Adrenal gland (tissue), 5 donors: Measurements from ENCODE around the gene GPRIN2.

Source experiments
- CTCF ChIP-seq, 6 experiments: fragments of 450-650 bp in 4 of 6; fragments of 200-600 bp in 2 of 6; sonication (generic) in 1 of 6; IDR thresholded peaks; 1 replicate in 5 of 6; 2 replicates in 1 of 6; pipeline versions ENCODE4 v1.5.1 to v1.8.0; 2016 to 2021; ENCODE audit warnings: antibody characterized with exemption in 6 of 6, mild to moderate bottlenecking in 2 of 6, moderate library complexity in 1 of 6
- POLR2A ChIP-seq, 2 donors: fragments of 450-650 bp; IDR thresholded peaks; one replicate each; pipeline ENCODE4 v1.6.1; 2017; ENCODE audit warnings: antibody characterized with exemption in 2 of 2, mild to moderate bottlenecking in 2 of 2, moderate library complexity in 1 of 2
- donor health status: DM: no; HTN: no; CAD: no.

DNA sequence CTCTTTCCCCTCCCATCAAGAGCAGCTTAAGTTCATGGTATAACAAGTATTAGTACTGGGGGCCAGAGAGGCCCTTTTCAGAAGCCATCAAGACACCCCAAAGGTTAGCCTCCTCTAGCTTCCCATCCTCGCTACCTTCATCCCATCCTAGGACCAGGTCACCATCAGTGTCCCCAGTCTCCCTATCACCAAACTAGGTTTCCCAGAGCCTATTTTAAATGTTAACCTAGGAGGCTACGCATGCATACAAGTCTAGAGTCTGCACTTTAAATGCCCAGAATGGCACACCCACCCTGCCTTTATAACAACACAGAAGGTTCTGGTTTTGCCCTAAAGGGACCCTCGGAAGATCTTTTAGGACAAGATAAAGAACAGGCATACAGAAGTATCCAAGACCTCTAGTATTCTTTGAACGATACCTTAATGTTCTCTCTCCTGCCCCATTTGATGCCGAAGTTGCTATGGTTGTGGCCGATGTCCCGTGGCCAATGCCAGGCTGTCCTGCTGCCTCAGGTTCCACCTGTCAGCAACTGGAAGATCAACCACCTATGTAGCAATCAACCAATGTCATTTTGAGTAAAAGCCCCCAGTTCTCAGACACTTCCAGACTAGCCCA, 2.2 kb downstream of the GPRIN2 start:
- TF ChIP-seq CTCF (IDR thresholded peaks at IDR 0.05) (no peak), POLR2A (IDR thresholded peaks at IDR 0.05) (no peak)
